ENCODE measurements around the gene DAPK1.

The DAPK1 gene

GRCh38 chr9:87642330-87643106, 144.9 kb downstream of the DAPK1 start:
- no peak for DNase-seq (ENCODE audit: low read depth, low spot score)
- no peak for TF ChIP-seq CTCF (IDR thresholded peaks at IDR 0.05; ENCODE audit: low read depth, low read length)
- no peak overlapping the region for H3K4me3 ChIP-seq (ENCODE audit: low read depth, low read length)
- in situ Hi-C loops (cut with HindIII; ENCODE audit: low sequenced_read_pairs), result no loop called here

- H3K4me3 ChIP-seq (ENCODE audit: low read depth, low read length), result no peak overlapping the region
- no peak for DNase-seq (ENCODE audit: low read depth, low spot score)
- in situ Hi-C loops (cut with HindIII; ENCODE audit: low sequenced_read_pairs), result no loop called here
- TF ChIP-seq CTCF (IDR thresholded peaks at IDR 0.05; ENCODE audit: low read depth, low read length), result no peak
Measured at GRCh38 chr9:87643107-87643650, 145.5 kb downstream of the DAPK1 start.

GRCh38 chr9:87643778-87644570, 146.3 kb downstream of the DAPK1 start:
- in situ Hi-C loops (cut with HindIII; ENCODE audit: low sequenced_read_pairs), result no loop called here
- no peak for TF ChIP-seq CTCF (IDR thresholded peaks at IDR 0.05; ENCODE audit: low read depth, low read length)

GRCh38 chr9:87644659-87645058, 147.0 kb downstream of the DAPK1 start:
- in situ Hi-C loops (cut with HindIII; ENCODE audit: low sequenced_read_pairs), result no loop called here
- no peak overlapping the region for H3K4me3 ChIP-seq (ENCODE audit: low read depth, low read length)
- no peak for TF ChIP-seq CTCF (IDR thresholded peaks at IDR 0.05; ENCODE audit: low read depth, low read length)
- DNase-seq (ENCODE audit: low read depth, low spot score), result no peak

More at GRCh38 chr9:87643778-87644570, 146.3 kb downstream of the DAPK1 start:
- no peak for DNase-seq (ENCODE audit: low read depth, low spot score)
- no peak overlapping the region for H3K4me3 ChIP-seq (ENCODE audit: low read depth, low read length)

- H3K4me3 ChIP-seq (ENCODE audit: low read depth, low read length), result no peak overlapping the region
- no peak for DNase-seq (ENCODE audit: low read depth, low spot score)
- no peak for TF ChIP-seq CTCF (IDR thresholded peaks at IDR 0.05; ENCODE audit: low read depth, low read length)
- in situ Hi-C loops (cut with HindIII; ENCODE audit: low sequenced_read_pairs), result no loop called here
Measured at GRCh38 chr9:87646546-87646945, 148.9 kb downstream of the DAPK1 start.

- in situ Hi-C loops (cut with HindIII; ENCODE audit: low sequenced_read_pairs), result no loop called here
- no peak for TF ChIP-seq CTCF (IDR thresholded peaks at IDR 0.05; ENCODE audit: low read depth, low read length)
- DNase-seq (ENCODE audit: low read depth, low spot score), result no peak
- no peak overlapping the region for H3K4me3 ChIP-seq (ENCODE audit: low read depth, low read length)
Measured at GRCh38 chr9:87647114-87647513, 149.4 kb downstream of the DAPK1 start.
